Mesenchymal stem cell (in vitro differentiated cells and primary cell): ENCODE results near the gene SLC1A5.

Source experiments
- DNase-seq: peaks from one replicate; pipeline ENCODE4 v3.0.0-alpha.2; 2013
- H2AFZ ChIP-seq: one replicate; pipeline ENCODE4 v1.6.1; 2013; ENCODE audit warnings: low read depth, mild to moderate bottlenecking, control low read depth, inconsistent platforms, low read length, moderate library complexity
- H2AK5ac ChIP-seq: 2 replicates; pipeline ENCODE4 v1.6.1; 2013; ENCODE audit warnings: low read length, moderate library complexity, mild to moderate bottlenecking, inconsistent platforms; ENCODE audit not compliant: severe bottlenecking
- H2BK120ac ChIP-seq: one replicate; pipeline ENCODE4 v1.6.1; 2013; ENCODE audit warnings: low read depth, mild to moderate bottlenecking, inconsistent platforms, low read length, moderate library complexity
- H2BK12ac ChIP-seq, 2 experiments: one replicate each; pipeline ENCODE4 v1.6.1; 2013; ENCODE audit warnings: inconsistent platforms in 2 of 2, low read length in 2 of 2, mild to moderate bottlenecking in 2 of 2, moderate library complexity in 2 of 2, control low read depth in 1 of 2
- H2BK15ac ChIP-seq: one replicate; pipeline ENCODE4 v1.6.1; 2013; ENCODE audit warnings: mild to moderate bottlenecking, low read depth, inconsistent platforms; ENCODE audit not compliant: poor library complexity, severe bottlenecking
- H2BK5ac ChIP-seq: 2 replicates; pipeline ENCODE4 v1.6.1; 2013; ENCODE audit warnings: low read depth, mild to moderate bottlenecking, low read length, control low read depth, inconsistent platforms; ENCODE audit not compliant: poor library complexity, severe bottlenecking
- H3K14ac ChIP-seq, 2 experiments: one replicate each; pipeline ENCODE4 v1.6.1; 2013; ENCODE audit warnings: inconsistent platforms in 2 of 2, low read length in 2 of 2, control low read depth in 1 of 2, mild to moderate bottlenecking in 1 of 2, moderate library complexity in 1 of 2
- H3K18ac ChIP-seq, 2 experiments: one replicate each; pipeline ENCODE4 v1.6.1; 2013; ENCODE audit warnings: inconsistent platforms in 2 of 2, low read length in 2 of 2, control low read depth in 1 of 2, low read depth in 1 of 2, mild to moderate bottlenecking in 1 of 2
- H3K23ac ChIP-seq, 2 experiments: one replicate each; pipeline ENCODE4 v1.6.1; 2013; ENCODE audit warnings: inconsistent platforms in 2 of 2, low read length in 2 of 2, mild to moderate bottlenecking in 2 of 2, moderate library complexity in 2 of 2, control low read depth in 1 of 2
- H3K27ac ChIP-seq: 2 replicates; pipeline ENCODE4 v1.5.1; 2013; ENCODE audit warnings: mild to moderate bottlenecking, moderate library complexity, low read length, control low read depth, inconsistent platforms; ENCODE audit not compliant: poor library complexity, severe bottlenecking
- H3K27me3 ChIP-seq, 2 experiments: 2 replicates each; pipeline versions ENCODE4 v1.6.1 to v1.7.0; 2013; ENCODE audit warnings: low read length in 2 of 2, mild to moderate bottlenecking in 2 of 2, moderate library complexity in 2 of 2, control low read depth in 1 of 2, inconsistent platforms in 1 of 2; ENCODE audit not compliant: control insufficient read depth in 1 of 2, insufficient read depth in 1 of 2
- H3K36me3 ChIP-seq, 2 experiments: 2 replicates each; pipeline versions ENCODE4 v1.6.1 to v1.7.0; 2013; ENCODE audit warnings: low read length in 2 of 2, control low read depth in 1 of 2, inconsistent platforms in 1 of 2, low read depth in 1 of 2, mild to moderate bottlenecking in 1 of 2; ENCODE audit not compliant: insufficient read depth in 2 of 2, control insufficient read depth in 1 of 2
- H3K4ac ChIP-seq, 2 experiments: one replicate each; pipeline ENCODE4 v1.6.1; 2013; ENCODE audit warnings: inconsistent platforms in 2 of 2, low read length in 2 of 2, mild to moderate bottlenecking in 2 of 2, moderate library complexity in 2 of 2, control low read depth in 1 of 2, low read depth in 1 of 2
- H3K4me1 ChIP-seq: 2 replicates; pipeline ENCODE4 v1.6.1; 2013; ENCODE audit warnings: low read depth, low read length, control low read depth; ENCODE audit not compliant: control insufficient read depth, insufficient read depth
- H3K4me2 ChIP-seq: 2 replicates; pipeline ENCODE4 v1.6.1; 2013; ENCODE audit warnings: low read length, mild to moderate bottlenecking, inconsistent platforms; ENCODE audit not compliant: poor library complexity, severe bottlenecking
- H3K4me3 ChIP-seq, 2 experiments: 2 replicates each; pipeline versions ENCODE4 v1.5.1 to v1.7.0; 2013; ENCODE audit warnings: low read length in 2 of 2, mild to moderate bottlenecking in 2 of 2, control low read depth in 1 of 2, low read depth in 1 of 2; ENCODE audit not compliant: insufficient read depth in 1 of 2
- H3K79me1 ChIP-seq: replicated peaks from 2 replicates; pipeline ENCODE4 v1.6.1; 2013; ENCODE audit warnings: mild to moderate bottlenecking, control low read depth, low read length, inconsistent platforms; ENCODE audit not compliant: poor library complexity, severe bottlenecking
- H3K9ac ChIP-seq: 2 replicates; pipeline ENCODE4 v1.7.0; 2013; ENCODE audit warnings: mild to moderate bottlenecking, low read length, moderate library complexity
- H3K9me3 ChIP-seq: 2 replicates; pipeline ENCODE4 v1.7.0; 2013; ENCODE audit warnings: mild to moderate bottlenecking, low read length; ENCODE audit not compliant: control insufficient read depth
- H4K8ac ChIP-seq: one replicate; pipeline ENCODE4 v1.6.1; 2013; ENCODE audit warnings: inconsistent platforms, mild to moderate bottlenecking, low read length, moderate library complexity
- H4K91ac ChIP-seq: one replicate; pipeline ENCODE4 v1.6.1; 2013; ENCODE audit warnings: mild to moderate bottlenecking, low read length, inconsistent platforms
- WGBS: methylation state at CpG from one replicate; pipeline ENCODE4 v1.1.7; 2013; ENCODE audit warnings: mixed read lengths; 5-methylcytosine and 5-hydroxymethylcytosine counted together

Gene SLC1A5

GRCh38 chr19:46755077-46755852, 33.1 kb downstream of the SLC1A5 start:
- no peak overlapping the region for H2BK5ac ChIP-seq
- no peak overlapping the region for H3K4me2 ChIP-seq
- no peak overlapping the region for H2AK5ac ChIP-seq
- no peak overlapping the region for H2BK15ac ChIP-seq
- no peak overlapping the region for H4K91ac ChIP-seq
- H2BK120ac ChIP-seq, result no peak overlapping the region
- peak; percentile 44 for DNase-seq
- no peak overlapping the region for H3K4me3 ChIP-seq
- H3K36me3 ChIP-seq, result peaks cover 31 to 36% of the 10 kb centered on the region in 2 experiments
- H3K14ac ChIP-seq, result no peak overlapping the region
- H3K4ac ChIP-seq, result no peak overlapping the region
- peaks cover 23% of the 10 kb centered on the region for H3K79me1 ChIP-seq
- no peak overlapping the region for H3K23ac ChIP-seq
- no peaks in the 10 kb centered on the region for H3K9me3 ChIP-seq
- no peaks in the 10 kb centered on the region for H3K27me3 ChIP-seq
- no peak overlapping the region for H2AFZ ChIP-seq
- no peak overlapping the region for H3K27ac ChIP-seq
- no peak overlapping the region for H3K18ac ChIP-seq
- no peak overlapping the region for H3K9ac ChIP-seq
- no peak overlapping the region for H2BK12ac ChIP-seq
- H4K8ac ChIP-seq, result peak overlapping the region; percentile 43
- WGBS, result 95% methylated on average over 38 of the region's 39 CpGs
- peaks cover 7% of the 10 kb centered on the region for H3K4me1 ChIP-seq

GRCh38 chr19:46753420-46754155, 34.8 kb downstream of the SLC1A5 start:
- Histone ChIP-seq H2AK5ac (no peak overlapping the region), H2BK5ac (no peak overlapping the region), H3K4me3 (no peak overlapping the region), H3K4me1 (peaks cover 7% of the 10 kb centered on the region), H3K27ac (no peak overlapping the region), H3K79me1 (peaks cover 26% of the 10 kb centered on the region), H3K23ac (no peak overlapping the region), H3K18ac (no peak overlapping the region), H2BK15ac (no peak overlapping the region), H3K4me2 (no peak overlapping the region), H4K8ac (peak overlapping the region; percentile 46), H3K9me3 (no peaks in the 10 kb centered on the region), H2BK12ac (no peak overlapping the region), H4K91ac (no peak overlapping the region), H2AFZ (no peak overlapping the region), H3K9ac (no peak overlapping the region), H3K4ac (no peak overlapping the region), H2BK120ac (no peak overlapping the region), H3K27me3 (no peaks in the 10 kb centered on the region), H3K14ac (no peak overlapping the region), H3K36me3 (peaks cover 41% of the 10 kb centered on the region in 2 experiments)
- 58% methylated on average over 4 of the region's 4 CpGs for WGBS
- DNase-seq, result peak; percentile 42

GRCh38 chr19:46748325-46749109, 39.9 kb downstream of the SLC1A5 start:
- H3K79me1 ChIP-seq, result peaks cover 17% of the 10 kb centered on the region
- H3K23ac ChIP-seq, result no peak overlapping the region
- no peak overlapping the region for H4K8ac ChIP-seq
- no peak overlapping the region for H3K4me3 ChIP-seq
- no peak overlapping the region for H3K14ac ChIP-seq
- H3K9ac ChIP-seq, result no peak overlapping the region
- no peak overlapping the region for H3K4me2 ChIP-seq
- H2BK12ac ChIP-seq, result no peak overlapping the region
- H2AFZ ChIP-seq, result no peak overlapping the region
- no peaks in the 10 kb centered on the region for H3K27me3 ChIP-seq
- no peaks in the 10 kb centered on the region for H3K9me3 ChIP-seq
- no peak overlapping the region for H3K27ac ChIP-seq
- no peak overlapping the region for H3K4ac ChIP-seq
- H3K36me3 ChIP-seq, result peaks cover 16 to 27% of the 10 kb centered on the region in 2 experiments
- H2AK5ac ChIP-seq, result no peak overlapping the region
- peak; percentile 79 for DNase-seq
- no peak overlapping the region for H2BK15ac ChIP-seq
- no peak overlapping the region for H2BK120ac ChIP-seq
- 83% methylated on average over 18 of the region's 21 CpGs for WGBS
- H3K18ac ChIP-seq, result no peak overlapping the region
- H3K4me1 ChIP-seq, result peaks cover 18% of the 10 kb centered on the region
- H2BK5ac ChIP-seq, result no peak overlapping the region
- H4K91ac ChIP-seq, result no peak overlapping the region
